BE2C (cell line): ENCODE results near the gene SLC5A10.
"Not testable (repeated sequence)": the region's sequence is repeated elsewhere in the genome, so short reads cannot be mapped to it uniquely, and the experiment has no call there.

Experiments used
- DNase-seq: peaks from one replicate; pipeline ENCODE4 v3.0.0-alpha.2; 2020
- H3K27me3 ChIP-seq: fragments of 250-450 bp; sonication (Bioruptor Pico); 2 replicates; pipeline ENCODE4 v1.5.1; 2020; ENCODE audit warnings: mild to moderate bottlenecking
- H3K36me3 ChIP-seq: fragments of 250-450 bp; sonication (Bioruptor Pico); 2 replicates; pipeline ENCODE4 v1.5.1; 2020; ENCODE audit warnings: mild to moderate bottlenecking
- H3K4me1 ChIP-seq: fragments of 250-450 bp; sonication (Bioruptor Pico); 2 replicates; pipeline ENCODE4 v1.5.1; 2020
- H3K4me3 ChIP-seq: 2 replicates; pipeline ENCODE4 v1.5.1; 2011; ENCODE audit warnings: low read depth, low read length
- H3K9me3 ChIP-seq: fragments of 250-450 bp; sonication (Bioruptor Pico); 2 replicates; pipeline ENCODE4 v1.5.1; 2020
- TF ChIP-seq, protein P1 (sequence below): IDR thresholded peaks from 2 replicates; pipeline ENCODE4 v1.5.1; 2012; ENCODE audit warnings: mild to moderate bottlenecking, low read depth, low read length

Gene SLC5A10

DNA sequence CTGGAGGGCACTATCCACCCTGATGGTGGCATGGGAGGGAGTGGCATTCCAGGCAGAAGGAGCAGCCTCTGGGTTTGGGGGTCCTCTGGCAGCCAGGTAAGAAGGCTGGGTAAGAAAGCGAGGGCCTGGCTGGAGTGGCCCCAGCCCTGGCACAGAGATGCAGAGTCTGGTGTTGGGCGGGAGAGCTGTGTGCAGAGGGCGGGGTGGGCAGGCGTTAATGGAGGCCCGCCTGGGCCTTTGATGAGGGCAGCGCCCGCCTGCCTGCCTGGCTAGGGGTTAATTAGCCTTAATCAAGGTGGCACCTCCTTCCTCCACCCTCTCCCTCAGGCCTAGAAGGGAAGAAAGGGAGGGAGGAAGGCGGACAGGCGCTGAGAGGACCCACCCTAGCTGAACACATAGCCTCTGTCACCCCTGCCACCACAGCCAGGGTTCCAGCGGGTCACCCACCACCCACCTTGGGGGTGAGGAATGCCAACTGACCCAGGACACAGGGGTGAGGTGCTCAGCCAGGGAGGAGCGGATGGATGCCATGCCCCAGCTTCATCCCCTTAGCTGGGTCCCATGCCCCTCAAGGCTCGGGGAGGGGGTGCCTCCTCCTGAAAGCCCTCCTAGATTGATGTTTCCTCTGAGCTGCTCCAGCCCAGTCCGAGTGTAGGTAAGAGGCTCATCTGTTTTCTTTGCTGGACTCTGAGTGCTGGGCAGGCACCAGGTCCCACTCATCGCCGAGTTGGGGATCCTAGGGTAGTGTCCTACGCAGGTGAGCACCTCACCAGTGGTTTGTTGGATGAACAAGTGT is 66.0 kb downstream of the SLC5A10 start:
- Histone ChIP-seq H3K4me1 (peaks cover 3% of the 10 kb centered on the region; the same call in 1 of the 2 replicates), H3K27me3 (no peaks in the 10 kb centered on the region), H3K9me3 (no peaks in the 10 kb centered on the region), H3K4me3 (no peak overlapping the region), H3K36me3 (no peaks in the 10 kb centered on the region)
- DNase-seq, result no peak
- TF ChIP-seq, protein P1, sequence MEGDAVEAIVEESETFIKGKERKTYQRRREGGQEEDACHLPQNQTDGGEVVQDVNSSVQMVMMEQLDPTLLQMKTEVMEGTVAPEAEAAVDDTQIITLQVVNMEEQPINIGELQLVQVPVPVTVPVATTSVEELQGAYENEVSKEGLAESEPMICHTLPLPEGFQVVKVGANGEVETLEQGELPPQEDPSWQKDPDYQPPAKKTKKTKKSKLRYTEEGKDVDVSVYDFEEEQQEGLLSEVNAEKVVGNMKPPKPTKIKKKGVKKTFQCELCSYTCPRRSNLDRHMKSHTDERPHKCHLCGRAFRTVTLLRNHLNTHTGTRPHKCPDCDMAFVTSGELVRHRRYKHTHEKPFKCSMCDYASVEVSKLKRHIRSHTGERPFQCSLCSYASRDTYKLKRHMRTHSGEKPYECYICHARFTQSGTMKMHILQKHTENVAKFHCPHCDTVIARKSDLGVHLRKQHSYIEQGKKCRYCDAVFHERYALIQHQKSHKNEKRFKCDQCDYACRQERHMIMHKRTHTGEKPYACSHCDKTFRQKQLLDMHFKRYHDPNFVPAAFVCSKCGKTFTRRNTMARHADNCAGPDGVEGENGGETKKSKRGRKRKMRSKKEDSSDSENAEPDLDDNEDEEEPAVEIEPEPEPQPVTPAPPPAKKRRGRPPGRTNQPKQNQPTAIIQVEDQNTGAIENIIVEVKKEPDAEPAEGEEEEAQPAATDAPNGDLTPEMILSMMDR, result no peak

DNA sequence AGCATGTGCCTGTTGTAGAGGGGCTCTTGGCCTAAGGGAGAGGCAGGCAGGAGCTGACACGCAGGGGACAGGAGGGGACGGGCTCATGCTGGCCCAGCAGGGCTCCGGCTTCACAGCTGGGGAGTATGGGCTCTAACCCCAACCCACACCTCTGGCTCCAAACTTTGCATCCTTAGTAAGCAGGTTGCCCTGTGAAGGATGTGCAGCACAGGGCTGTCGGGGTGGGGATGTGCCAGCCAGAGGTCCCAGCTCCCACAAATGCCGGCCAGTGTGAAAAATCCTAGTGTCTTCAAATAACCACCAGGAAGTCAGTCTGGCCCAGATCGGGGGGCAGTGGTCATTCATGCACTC is 66.6 kb downstream of the SLC5A10 start:
- TF ChIP-seq, protein P1, result no peak
- Histone ChIP-seq H3K4me1 (peaks cover 3% of the 10 kb centered on the region; the same call in 1 of the 2 replicates), H3K9me3 (no peaks in the 10 kb centered on the region), H3K36me3 (no peaks in the 10 kb centered on the region), H3K27me3 (no peaks in the 10 kb centered on the region), H3K4me3 (no peak overlapping the region)
- DNase-seq, result no peak

DNA sequence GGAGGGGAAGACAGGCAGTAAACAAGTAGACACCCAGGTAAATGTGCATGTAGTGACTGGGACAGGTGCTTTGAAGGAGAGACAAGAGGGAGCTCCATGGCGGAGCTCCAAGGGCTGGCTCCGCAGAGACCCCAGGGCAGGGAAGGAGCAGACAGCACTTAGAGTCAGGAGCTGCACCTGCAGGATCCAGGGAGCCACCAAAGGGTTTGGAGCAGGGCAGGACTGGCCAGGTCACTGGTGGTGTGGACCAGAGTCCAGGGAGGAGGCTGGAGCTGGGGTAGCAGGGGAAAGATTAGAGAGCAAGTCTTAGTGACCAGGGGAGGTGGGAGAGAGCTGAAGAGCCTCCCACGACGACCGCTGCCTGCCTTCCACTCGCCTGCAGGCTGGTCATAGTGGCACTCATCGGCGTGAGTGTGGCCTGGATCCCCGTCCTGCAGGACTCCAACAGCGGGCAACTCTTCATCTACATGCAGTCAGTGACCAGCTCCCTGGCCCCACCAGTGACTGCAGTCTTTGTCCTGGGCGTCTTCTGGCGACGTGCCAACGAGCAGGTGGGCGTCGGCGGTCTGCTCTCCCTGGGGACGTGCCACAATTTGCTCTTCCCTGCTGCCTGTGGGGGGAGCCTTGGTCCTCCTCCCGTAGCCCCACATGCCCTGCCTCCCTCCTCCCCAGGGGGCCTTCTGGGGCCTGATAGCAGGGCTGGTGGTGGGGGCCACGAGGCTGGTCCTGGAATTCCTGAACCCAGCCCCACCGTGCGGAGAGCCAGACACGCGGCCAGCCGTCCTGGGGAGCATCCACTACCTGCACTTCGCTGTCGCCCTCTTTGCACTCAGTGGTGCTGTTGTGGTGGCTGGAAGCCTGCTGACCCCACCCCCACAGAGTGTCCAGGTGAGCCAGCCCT is 67.3 kb downstream of the SLC5A10 start:
- H3K4me1 ChIP-seq, result peaks cover 3% of the 10 kb centered on the region; the same call in 1 of the 2 replicates
- H3K9me3 ChIP-seq, result no peaks in the 10 kb centered on the region
- no peaks in the 10 kb centered on the region for H3K36me3 ChIP-seq
- H3K4me3 ChIP-seq, result no peak overlapping the region
- TF ChIP-seq, protein P1, result no peak
- H3K27me3 ChIP-seq, result no peaks in the 10 kb centered on the region
- DNase-seq, result peak; percentile 40

DNA sequence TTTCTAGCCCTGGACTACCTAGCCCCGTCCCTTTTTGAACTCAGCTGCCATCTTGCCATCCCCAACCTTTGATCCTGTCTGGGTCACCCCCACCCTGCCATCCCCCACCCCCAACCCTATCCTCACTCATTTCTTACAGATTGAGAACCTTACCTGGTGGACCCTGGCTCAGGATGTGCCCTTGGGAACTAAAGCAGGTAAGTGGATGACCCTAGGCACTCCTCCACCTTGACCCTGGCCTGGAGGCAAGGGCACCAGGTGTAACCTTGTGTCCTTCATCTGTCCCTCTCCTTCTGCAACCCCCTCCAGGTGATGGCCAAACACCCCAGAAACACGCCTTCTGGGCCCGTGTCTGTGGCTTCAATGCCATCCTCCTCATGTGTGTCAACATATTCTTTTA is 68.1 kb downstream of the SLC5A10 start:
- Histone ChIP-seq H3K9me3 (no peaks in the 10 kb centered on the region), H3K27me3 (no peaks in the 10 kb centered on the region), H3K4me3 (no peak overlapping the region), H3K36me3 (no peaks in the 10 kb centered on the region), H3K4me1 (peaks cover 3% of the 10 kb centered on the region; the same call in 1 of the 2 replicates)
- TF ChIP-seq, protein P1, result no peak
- DNase-seq, result no peak

DNA sequence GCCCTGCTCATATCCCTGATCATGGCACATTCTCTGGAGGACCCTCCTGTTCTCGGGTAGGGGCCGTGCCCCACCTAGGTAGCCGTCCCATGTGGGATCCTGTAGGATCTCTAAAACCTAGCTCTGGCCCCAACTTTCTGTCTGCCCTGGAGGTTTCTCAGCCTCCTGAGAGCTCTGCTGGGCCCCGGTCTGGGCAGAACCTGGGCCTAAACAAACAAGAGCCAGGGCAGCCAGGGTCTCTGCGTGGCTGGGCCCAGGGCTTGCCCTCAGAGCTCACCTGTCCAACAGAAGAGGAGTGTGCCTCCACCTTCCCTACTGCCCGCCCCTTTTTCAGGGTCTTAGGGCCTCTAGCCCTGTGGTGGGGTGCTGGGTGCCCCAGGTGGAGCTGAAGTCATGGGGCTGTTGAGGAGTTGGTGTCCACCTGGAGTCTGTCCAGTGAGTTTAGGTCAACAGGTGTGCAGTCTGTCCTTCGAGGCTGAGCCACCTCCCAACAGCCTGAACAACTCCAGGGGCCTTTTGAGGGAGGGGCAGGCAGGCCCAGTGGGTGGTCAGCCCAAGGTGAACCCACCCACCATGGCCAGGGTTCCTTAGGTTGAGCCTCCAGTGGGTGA is 69.2 kb downstream of the SLC5A10 start:
- not testable (repeated sequence) for H3K27me3 ChIP-seq, DNase-seq, H3K4me1 ChIP-seq, H3K36me3 ChIP-seq, H3K9me3 ChIP-seq, H3K4me3 ChIP-seq

DNA sequence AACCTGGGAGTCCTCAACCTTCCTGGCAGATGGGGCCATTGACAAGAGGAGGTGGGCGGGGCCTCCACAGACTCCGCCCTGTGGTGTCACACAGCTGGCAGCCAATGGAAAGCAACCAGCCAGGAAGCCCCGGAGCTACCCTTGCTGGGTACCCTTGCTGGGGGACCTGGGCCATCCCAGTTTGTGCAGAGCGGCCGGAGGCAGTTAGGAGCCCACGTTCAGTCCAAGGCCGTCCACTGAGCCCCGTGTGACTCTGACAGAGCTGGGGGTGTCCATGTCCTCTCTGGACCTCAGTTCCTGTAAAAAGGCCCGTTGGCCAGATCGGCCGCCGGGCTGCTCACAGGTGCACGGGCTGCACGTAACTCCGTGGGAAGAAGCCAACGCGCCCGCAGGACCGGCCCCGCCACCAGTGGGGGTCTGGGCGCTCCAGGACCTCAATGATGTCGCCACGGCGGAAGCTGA is 69.7 kb downstream of the SLC5A10 start:
- Histone ChIP-seq H3K27me3 (no peaks in the 10 kb centered on the region), H3K4me3 (no peak overlapping the region), H3K9me3 (no peaks in the 10 kb centered on the region), H3K4me1 (peaks cover 3% of the 10 kb centered on the region; the same call in 1 of the 2 replicates), H3K36me3 (no peaks in the 10 kb centered on the region)
- TF ChIP-seq, protein P1, result no peak
- DNase-seq, result peak; percentile 38
